Jurkat, Clone E6-1 (cell line): Measurements from ENCODE around the gene KMT2B.

Source experiments
- DNase-seq: peaks from one replicate; pipeline ENCODE4 v3.0.0-alpha.2; 2011; ENCODE audit warnings: low read depth, low spot score
- H3K4me3 ChIP-seq: 2 replicates; pipeline ENCODE4 v1.5.1; 2011; ENCODE audit warnings: mild to moderate bottlenecking, low read length, control low read depth, moderate library complexity

The KMT2B gene

GRCh38 chr19:35751839-35752745 is 34.3 kb downstream of the KMT2B start:
- H3K4me3 ChIP-seq, result no peak overlapping the region
- no peak for DNase-seq

GRCh38 chr19:35752746-35753350 is 35.0 kb downstream of the KMT2B start:
- no peak overlapping the region for H3K4me3 ChIP-seq
- DNase-seq, result no peak

GRCh38 chr19:35753634-35754369 is 36.0 kb downstream of the KMT2B start:
- no peak for DNase-seq

GRCh38 chr19:35754370-35755130 is 36.7 kb downstream of the KMT2B start:
- H3K4me3 ChIP-seq, result no peak overlapping the region
- no peak for DNase-seq

More at GRCh38 chr19:35753634-35754369, 36.0 kb downstream of the KMT2B start:
- no peak overlapping the region for H3K4me3 ChIP-seq

GRCh38 chr19:35755131-35755549 is 37.3 kb downstream of the KMT2B start:
- no peak for DNase-seq
- no peak overlapping the region for H3K4me3 ChIP-seq

- no peak overlapping the region for H3K4me3 ChIP-seq
These were observed 38.0 kb downstream of the KMT2B start for GRCh38 chr19:35755550-35756376.

GRCh38 chr19:35756377-35757230 is 38.8 kb downstream of the KMT2B start, which contains the start of gene HSPB6:
TSS of gene HSPB6 (minus strand) at chr19:35757029. CDS start at chr19:35757008, 21 bp downstream.
- peak within 1 kb of the TSS; percentile 99 for H3K4me3 ChIP-seq
- DNase-seq, result no peak

More at GRCh38 chr19:35755550-35756376, 38.0 kb downstream of the KMT2B start:
- no peak for DNase-seq

- H3K4me3 ChIP-seq, result peak overlapping the region; percentile 99
- DNase-seq, result no peak
These were observed 39.5 kb downstream of the KMT2B start for GRCh38 chr19:35757231-35757748.

GRCh38 chr19:35757749-35758608 is 40.2 kb downstream of the KMT2B start, which contains the start of gene PROSER3:
TSS of gene PROSER3 (plus strand) at chr19:35758176. CDS start at chr19:35758216, 40 bp downstream.
- peak within 1 kb of the TSS; percentile 99 for H3K4me3 ChIP-seq
- peak; percentile 100 for DNase-seq

GRCh38 chr19:35759697-35760096 is 41.9 kb downstream of the KMT2B start:
- H3K4me3 ChIP-seq, result no peak overlapping the region
- DNase-seq, result no peak

- no peak overlapping the region for H3K4me3 ChIP-seq
- DNase-seq, result no peak
These were observed 43.0 kb downstream of the KMT2B start for GRCh38 chr19:35760711-35761349.

GRCh38 chr19:35764432-35765315 is 46.9 kb downstream of the KMT2B start:
- no peak overlapping the region for H3K4me3 ChIP-seq
- DNase-seq, result no peak

GRCh38 chr19:35766571-35767104 is 48.8 kb downstream of the KMT2B start:
- DNase-seq, result no peak
- no peak overlapping the region for H3K4me3 ChIP-seq

- no peak overlapping the region for H3K4me3 ChIP-seq
- DNase-seq, result no peak
These were observed 49.7 kb downstream of the KMT2B start for GRCh38 chr19:35767288-35768081.
